NT2/D1 (cell line): ENCODE data around the gene CPED1.

Experiments used
- DNase-seq: peaks from one replicate; pipeline ENCODE4 v3.0.0-alpha.2; 2011; ENCODE audit warnings: low read depth, low spot score
- H3K27me3 ChIP-seq: 2 replicates; pipeline ENCODE4 v1.6.0; 2011; ENCODE audit warnings: mild to moderate bottlenecking; ENCODE audit not compliant: insufficient read length, insufficient read depth
- H3K36me3 ChIP-seq: 2 replicates; pipeline ENCODE4 v1.6.1; 2011; ENCODE audit warnings: mild to moderate bottlenecking, low read length, mixed read lengths; ENCODE audit not compliant: insufficient read depth, insufficient read length
- H3K4me1 ChIP-seq: 2 replicates; pipeline ENCODE4 v1.5.1; 2011; ENCODE audit not compliant: insufficient read depth, insufficient read length
- H3K4me3 ChIP-seq: 2 replicates; pipeline ENCODE4 v1.5.1; 2011; ENCODE audit warnings: low read depth; ENCODE audit not compliant: insufficient read length
- H3K9ac ChIP-seq: 2 replicates; pipeline ENCODE4 v1.6.0; 2011; ENCODE audit warnings: low read depth; ENCODE audit not compliant: insufficient read length
- H3K9me3 ChIP-seq: 2 replicates; pipeline ENCODE4 v1.5.1; 2011; ENCODE audit warnings: mild to moderate bottlenecking, low read length; ENCODE audit not compliant: insufficient read depth
- SUZ12 ChIP-seq: IDR thresholded peaks from 2 replicates; pipeline ENCODE4 v1.6.1; 2011; ENCODE audit not compliant: insufficient read length, insufficient read depth; ENCODE audit errors: extremely low read depth
- YY1 ChIP-seq: IDR thresholded peaks from 2 replicates; pipeline ENCODE4 v1.6.1; 2011; ENCODE audit not compliant: insufficient read length, insufficient read depth
- ZNF274 ChIP-seq: IDR thresholded peaks from 2 replicates; pipeline ENCODE4 v1.6.1; 2011; ENCODE audit warnings: mild to moderate bottlenecking, low read depth, low read length

The CPED1 gene

GRCh38 chr7:121278120-121279021, 289.9 kb downstream of the CPED1 start:
- peak; percentile 13 for DNase-seq
- TF ChIP-seq YY1 (no peak), ZNF274 (no peak), SUZ12 (no peak)
- H3K9me3 ChIP-seq = no peaks in the 10 kb centered on the region
- H3K36me3 ChIP-seq = no peaks in the 10 kb centered on the region
- H3K4me3 ChIP-seq = no peak overlapping the region
- H3K9ac ChIP-seq = no peak overlapping the region
- no peaks in the 10 kb centered on the region for H3K4me1 ChIP-seq
- no peaks in the 10 kb centered on the region for H3K27me3 ChIP-seq

GRCh38 chr7:121279060-121279620, 290.6 kb downstream of the CPED1 start:
- peaks cover 6% of the 10 kb centered on the region; the same call in 1 of the 2 replicates for H3K9me3 ChIP-seq
- no peak overlapping the region for H3K9ac ChIP-seq
- no peaks in the 10 kb centered on the region for H3K4me1 ChIP-seq
- TF ChIP-seq ZNF274 (no peak), YY1 (no peak), SUZ12 (no peak)
- no peak overlapping the region for H3K4me3 ChIP-seq
- H3K36me3 ChIP-seq = no peaks in the 10 kb centered on the region
- no peaks in the 10 kb centered on the region for H3K27me3 ChIP-seq
- DNase-seq = no peak

DNA sequence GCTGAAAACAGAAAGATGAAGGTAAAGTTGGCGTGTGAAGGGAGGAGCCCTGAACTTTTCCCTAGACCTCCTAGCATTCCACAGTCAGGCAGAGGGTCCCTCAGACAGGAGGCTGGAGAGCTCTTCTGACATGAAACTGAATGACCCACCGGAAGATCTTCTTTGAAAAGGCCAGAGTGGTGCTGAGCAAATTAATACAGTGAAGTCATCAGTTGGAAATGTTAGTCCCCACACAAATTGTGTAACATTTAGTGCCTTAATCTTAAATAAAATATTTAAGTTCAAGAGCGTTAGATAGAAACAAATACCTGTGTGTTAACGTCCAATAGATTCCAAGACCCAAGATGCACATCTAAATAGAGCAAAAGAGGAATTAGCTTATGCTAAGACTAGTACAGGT, 291.3 kb downstream of the CPED1 start:
- Histone ChIP-seq H3K9ac (no peak overlapping the region), H3K36me3 (no peaks in the 10 kb centered on the region), H3K4me1 (no peaks in the 10 kb centered on the region)

GRCh38 chr7:121280656-121281055, 292.1 kb downstream of the CPED1 start:
- Histone ChIP-seq H3K27me3 (no peaks in the 10 kb centered on the region), H3K4me1 (no peaks in the 10 kb centered on the region), H3K9ac (no peak overlapping the region), H3K9me3 (peaks cover 15% of the 10 kb centered on the region; the same call in 1 of the 2 replicates), H3K4me3 (no peak overlapping the region), H3K36me3 (no peaks in the 10 kb centered on the region)
- TF ChIP-seq SUZ12 = no peak
- no peak for TF ChIP-seq ZNF274
- TF ChIP-seq YY1 = no peak
- no peak for DNase-seq

More for the DNA sequence above, 291.3 kb downstream of the CPED1 start:
- TF ChIP-seq YY1 (no peak), ZNF274 (no peak), SUZ12 (no peak)
- peaks cover 10% of the 10 kb centered on the region; the same call in 1 of the 2 replicates for H3K9me3 ChIP-seq
- H3K27me3 ChIP-seq = no peaks in the 10 kb centered on the region
- DNase-seq = no peak
- no peak overlapping the region for H3K4me3 ChIP-seq

DNA sequence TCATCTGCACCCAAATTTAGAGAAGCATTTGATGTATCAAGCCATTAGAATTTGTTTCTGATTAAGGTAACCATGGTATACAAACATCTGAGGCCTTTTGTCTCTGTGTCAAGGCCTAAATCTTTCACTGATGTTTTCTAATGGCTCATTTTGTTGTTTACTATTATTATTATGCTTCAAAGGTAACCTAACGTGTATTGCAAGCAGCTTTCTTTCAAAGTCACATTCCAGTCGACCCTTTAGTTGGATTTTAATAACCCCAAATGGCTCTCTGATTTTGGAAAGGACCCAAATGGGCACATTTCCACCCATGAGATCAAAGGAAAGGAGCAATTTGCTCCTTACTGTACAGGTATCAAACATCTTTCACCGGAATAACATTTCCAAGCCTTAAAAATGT, 293.6 kb downstream of the CPED1 start:
- TF ChIP-seq ZNF274 = no peak
- TF ChIP-seq YY1 = no peak
- TF ChIP-seq SUZ12 = no peak
- Histone ChIP-seq H3K4me3 (no peak overlapping the region), H3K36me3 (no peaks in the 10 kb centered on the region), H3K9ac (no peak overlapping the region), H3K9me3 (peaks cover 15% of the 10 kb centered on the region; the same call in 1 of the 2 replicates), H3K27me3 (no peaks in the 10 kb centered on the region), H3K4me1 (no peaks in the 10 kb centered on the region)
- DNase-seq = no peak

DNA sequence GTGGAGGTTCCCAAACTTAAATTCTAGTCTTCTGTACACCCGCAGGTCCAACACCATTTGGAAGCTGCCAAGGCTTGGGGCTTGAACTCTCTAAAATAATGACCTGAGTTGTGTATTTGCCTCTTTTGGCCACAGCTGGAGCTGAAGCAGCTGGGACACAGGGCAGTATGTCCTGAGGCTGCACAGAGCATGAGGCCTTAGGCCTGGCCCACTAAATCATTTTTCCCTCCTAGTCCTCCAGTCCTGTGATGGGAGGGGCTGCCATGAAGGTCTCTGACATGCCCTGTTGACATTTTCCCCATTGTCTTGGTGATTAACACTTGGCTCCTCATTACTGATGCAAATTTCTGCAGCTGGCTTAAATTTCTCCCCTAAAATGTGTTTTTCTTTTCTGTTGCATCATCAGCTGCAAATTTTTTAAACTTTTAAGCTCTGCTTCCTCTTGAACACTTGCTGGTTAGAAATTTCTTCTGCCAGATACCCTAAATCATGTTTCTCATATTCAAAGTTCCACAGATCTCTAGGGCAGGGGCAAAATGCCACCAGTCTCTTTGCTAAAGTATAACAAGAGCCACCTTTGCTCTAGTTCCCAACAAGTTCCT, 296.7 kb downstream of the CPED1 start:
- Histone ChIP-seq H3K4me3 (no peak overlapping the region), H3K9me3 (peaks cover 15% of the 10 kb centered on the region; the same call in 1 of the 2 replicates), H3K27me3 (no peaks in the 10 kb centered on the region), H3K9ac (no peak overlapping the region), H3K4me1 (no peaks in the 10 kb centered on the region), H3K36me3 (no peaks in the 10 kb centered on the region)
- no peak for DNase-seq
- TF ChIP-seq YY1 (no peak), SUZ12 (no peak), ZNF274 (no peak)

- TF ChIP-seq SUZ12 (no peak), ZNF274 (no peak), YY1 (no peak)
- Histone ChIP-seq H3K36me3 (no peaks in the 10 kb centered on the region), H3K4me1 (no peaks in the 10 kb centered on the region), H3K9me3 (peaks cover 15% of the 10 kb centered on the region; the same call in 1 of the 2 replicates), H3K9ac (no peak overlapping the region), H3K4me3 (no peak overlapping the region), H3K27me3 (no peaks in the 10 kb centered on the region)
- DNase-seq = no peak
Measured at GRCh38 chr7:121286186-121286585, 297.7 kb downstream of the CPED1 start.
